Activated T-cell treated with anti-CD3 and anti-CD28 coated beads, Interleukin-2, amount 50 U/mL, for 72 hours (primary cell): ENCODE measurements around the gene CADM1. TPM values are rescaled to one million over a fixed set of nuclear protein-coding genes. Genes with fewer than 3 reads are reported as not detected.
A peak's percentile ranks its signal among the peaks of the same experiment; 100 is the strongest.

Experiments used
- ATAC-seq, 2 donors: fragments of 150-1000 bp; cut with Tn5 transposase; replicated peaks in 1 of 2; 2 replicates each; pipeline ENCODE4 v1.10.0; 2021; ENCODE audit warnings: moderate library complexity in 2 of 2, mild to moderate bottlenecking in 1 of 2
- DNase-seq, 2 donors: peaks; one replicate each; pipeline ENCODE4 v3.0.0; 2021 to 2022; ENCODE audit warnings: mixed read lengths in 1 of 2
- H3K27ac Mint-ChIP-seq: one replicate; pipeline ENCODE4 v1.8.0; 2022; ENCODE audit warnings: mild to moderate bottlenecking, moderate library complexity, mixed read lengths
- H3K27me3 Mint-ChIP-seq: one replicate; pipeline ENCODE4 v1.8.0; 2022; ENCODE audit warnings: low read depth, mixed read lengths
- H3K36me3 Mint-ChIP-seq, 2 donors: one replicate each; pipeline ENCODE4 v1.8.0; 2022; ENCODE audit warnings: mixed read lengths in 2 of 2, mild to moderate bottlenecking in 1 of 2; ENCODE audit not compliant: insufficient read depth in 2 of 2
- H3K4me1 Mint-ChIP-seq: one replicate; pipeline ENCODE4 v1.8.0; 2022; ENCODE audit warnings: low read depth, mixed read lengths
- H3K4me3 Mint-ChIP-seq, 2 donors: one replicate each; pipeline ENCODE4 v1.8.0; 2022; ENCODE audit warnings: mild to moderate bottlenecking in 2 of 2, mixed read lengths in 2 of 2, moderate library complexity in 2 of 2
- H3K9me3 Mint-ChIP-seq, 2 donors: one replicate each; pipeline ENCODE4 v1.8.0; 2022; ENCODE audit warnings: mixed read lengths in 2 of 2
- total RNA-seq, 2 donors: library from RNA; stranded (reverse); gene quantifications; one replicate each; pipeline ENCODE4 v1.2.3, GENCODE V29; 2022

Gene CADM1
- total RNA-seq: 1 to 10 TPM; 1.7 to 2.1 TPM

DNA sequence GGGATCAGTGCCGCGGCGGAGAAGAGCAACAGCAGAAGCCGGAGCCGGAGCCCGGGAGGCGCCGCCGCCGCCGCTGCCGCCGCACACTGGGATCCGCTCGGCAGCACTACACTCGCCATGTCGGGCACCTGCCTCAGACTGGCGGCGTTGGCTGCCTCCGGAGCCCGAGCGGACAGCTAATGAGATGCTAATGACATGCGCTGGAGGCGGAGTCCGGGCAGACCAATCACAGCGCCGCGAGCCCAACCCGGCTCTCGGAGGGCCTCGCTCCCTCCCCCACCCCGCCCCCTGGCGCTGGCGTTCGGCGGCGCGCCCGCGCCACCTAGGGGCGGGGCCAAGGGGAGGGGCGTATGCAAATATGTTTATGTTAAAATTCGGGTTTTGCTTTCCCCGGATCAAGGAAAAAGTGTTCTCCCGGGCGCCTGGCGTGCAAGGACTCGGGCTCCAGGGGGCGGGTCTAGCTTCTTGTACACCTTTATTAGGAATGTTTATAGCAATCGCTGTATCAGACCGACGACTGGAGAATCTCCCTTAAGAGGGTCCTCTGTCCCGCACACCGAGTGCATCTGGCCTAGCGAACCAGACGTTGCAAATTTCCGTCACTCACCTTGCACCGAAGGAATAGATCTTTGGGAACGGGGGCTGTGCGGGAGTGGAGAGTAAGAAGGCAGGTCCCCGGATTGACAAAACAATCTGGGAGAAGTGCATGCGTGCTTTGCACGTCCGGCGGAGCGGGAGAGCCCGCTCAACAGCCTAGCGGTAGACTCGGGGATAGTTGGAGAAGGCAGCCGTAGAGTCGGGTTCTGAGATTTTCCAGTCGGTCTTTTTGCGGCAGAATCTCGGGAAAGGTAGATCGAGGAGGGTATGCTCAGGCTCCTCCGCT lies at the start of gene CADM1:
TSS of gene CADM1 (minus strand) at position 140 of the 883 bp plus-strand sequence.
- Mint-ChIP-seq H3K36me3 (peaks cover 2 to 3% of the 10 kb centered on the region in 2 donors), H3K4me3 (peak within 1 kb of the TSS; percentile 82 to 90), H3K4me1 (peaks cover 8% of the 10 kb centered on the region), H3K9me3 (no peaks in the 10 kb centered on the region), H3K27me3 (peaks cover 32% of the 10 kb centered on the region), H3K27ac (no peak within 1 kb of the TSS)
- ATAC-seq (peak; percentile 89 to 92), DNase-seq (peak; percentile 81 to 82)

DNA sequence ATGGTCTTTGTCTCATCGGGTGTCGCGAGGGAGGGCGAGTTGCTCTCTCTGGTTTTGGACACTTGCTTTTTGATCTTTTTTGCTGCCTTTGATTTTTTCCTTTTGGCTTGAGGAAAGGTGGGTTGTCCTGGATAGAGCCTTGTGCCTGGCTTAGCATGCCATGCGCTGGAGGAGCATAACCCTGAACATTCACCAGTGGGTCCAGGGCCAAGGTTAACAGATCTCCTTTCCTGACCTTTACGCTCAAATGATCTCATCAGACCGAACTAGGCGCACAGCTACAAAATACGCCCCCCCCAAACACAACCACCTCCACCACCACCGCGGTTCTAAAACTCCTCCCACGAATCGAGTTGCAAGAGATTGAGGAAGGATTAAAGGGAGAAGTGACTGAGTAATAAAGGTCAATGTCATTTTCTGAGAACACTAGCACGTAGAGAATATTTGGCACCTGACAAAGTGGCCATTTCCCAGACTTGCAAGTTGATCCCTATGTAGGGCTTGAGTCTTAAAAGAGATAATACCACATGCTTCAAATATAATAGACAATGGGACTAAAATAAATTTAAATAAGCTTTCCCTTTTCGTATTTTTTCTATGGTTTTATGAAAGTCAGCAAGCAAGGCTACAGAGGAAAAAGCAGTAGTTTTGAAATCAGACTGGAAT lies 48.7 kb upstream of the CADM1 start:
- DNase-seq (no peak), ATAC-seq (no peak)
- H3K9me3 Mint-ChIP-seq: no peaks in the 10 kb centered on the region
- no peaks in the 10 kb centered on the region for H3K36me3 Mint-ChIP-seq
- H3K4me3 Mint-ChIP-seq: no peak overlapping the region
- H3K4me1 Mint-ChIP-seq: no peaks in the 10 kb centered on the region
- no peak overlapping the region for H3K27ac Mint-ChIP-seq
- no peaks in the 10 kb centered on the region for H3K27me3 Mint-ChIP-seq

DNA sequence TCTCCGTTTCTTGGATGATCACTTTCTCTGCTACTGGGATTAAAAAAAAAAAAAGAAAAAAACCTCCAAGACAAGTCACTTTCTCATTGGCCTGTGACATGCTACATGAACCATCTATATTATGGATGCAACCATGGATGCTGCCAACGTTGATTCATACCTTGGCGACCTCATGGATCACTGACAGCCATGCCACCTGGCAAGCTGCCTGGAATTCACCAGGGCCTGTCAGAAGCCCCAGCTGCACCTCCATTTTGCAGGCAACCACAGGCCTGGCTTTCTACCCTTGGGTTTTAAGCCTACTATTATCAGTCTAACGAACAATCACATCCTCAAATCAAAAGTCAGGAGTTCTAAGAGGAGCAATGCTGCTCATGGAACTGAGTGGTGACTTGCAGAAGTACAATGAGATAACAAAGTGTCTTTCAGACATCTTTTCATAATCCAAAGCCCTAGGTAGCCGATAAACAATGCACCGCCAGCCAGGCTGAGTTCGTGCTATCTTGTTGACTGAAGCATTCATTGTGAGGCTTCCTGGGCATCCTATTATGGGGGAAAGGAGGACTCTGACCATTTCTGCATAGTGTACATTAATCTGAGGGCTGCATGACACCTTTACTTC lies 48.0 kb upstream of the CADM1 start:
- no peaks in the 10 kb centered on the region for H3K27me3 Mint-ChIP-seq
- no peak overlapping the region for H3K27ac Mint-ChIP-seq
- no peaks in the 10 kb centered on the region for H3K36me3 Mint-ChIP-seq
- no peak for DNase-seq
- H3K4me3 Mint-ChIP-seq: no peak overlapping the region
- ATAC-seq: no peak
- H3K4me1 Mint-ChIP-seq: no peaks in the 10 kb centered on the region
- H3K9me3 Mint-ChIP-seq: no peaks in the 10 kb centered on the region

DNA sequence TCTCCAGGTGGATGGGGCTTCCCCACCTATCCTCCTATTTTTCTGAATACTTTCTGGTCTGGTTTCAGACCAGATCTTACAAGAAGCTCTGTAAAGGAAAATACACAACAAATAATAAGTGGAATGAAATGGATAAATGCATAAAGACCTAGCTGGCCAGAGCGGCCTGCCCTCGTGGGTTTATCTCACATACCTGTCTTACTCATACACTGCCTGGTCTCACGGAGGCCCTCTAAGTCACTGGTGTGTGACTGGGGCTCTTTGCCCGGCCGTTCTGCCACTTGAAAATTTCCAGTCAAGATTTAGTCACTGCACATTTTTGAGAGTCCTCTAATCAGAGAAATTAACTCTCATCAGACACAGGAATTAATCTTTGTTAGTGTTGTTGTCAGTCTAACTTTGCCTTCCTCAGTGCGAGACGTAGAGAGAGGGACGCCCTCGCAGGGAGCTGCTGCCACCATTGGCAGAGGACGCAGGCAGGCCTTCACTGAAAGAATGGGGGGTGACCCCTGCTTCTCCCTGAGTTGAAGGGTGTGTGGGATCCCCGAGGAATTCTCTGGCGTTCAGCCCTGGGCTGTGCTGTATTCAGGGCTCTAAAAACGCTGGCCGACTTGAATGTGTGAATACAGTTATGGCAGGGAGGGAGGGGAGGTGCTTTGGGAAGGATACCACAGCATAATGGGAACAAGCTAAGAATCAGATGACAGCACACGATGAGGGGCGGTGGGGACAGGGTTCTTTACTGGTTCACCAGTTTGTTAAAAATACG lies 46.3 kb upstream of the CADM1 start:
- Mint-ChIP-seq H3K27me3 (peaks cover 6% of the 10 kb centered on the region), H3K27ac (no peak overlapping the region), H3K4me3 (no peak overlapping the region), H3K4me1 (no peaks in the 10 kb centered on the region), H3K9me3 (no peaks in the 10 kb centered on the region), H3K36me3 (no peaks in the 10 kb centered on the region)
- DNase-seq: no peak
- no peak for ATAC-seq

DNA sequence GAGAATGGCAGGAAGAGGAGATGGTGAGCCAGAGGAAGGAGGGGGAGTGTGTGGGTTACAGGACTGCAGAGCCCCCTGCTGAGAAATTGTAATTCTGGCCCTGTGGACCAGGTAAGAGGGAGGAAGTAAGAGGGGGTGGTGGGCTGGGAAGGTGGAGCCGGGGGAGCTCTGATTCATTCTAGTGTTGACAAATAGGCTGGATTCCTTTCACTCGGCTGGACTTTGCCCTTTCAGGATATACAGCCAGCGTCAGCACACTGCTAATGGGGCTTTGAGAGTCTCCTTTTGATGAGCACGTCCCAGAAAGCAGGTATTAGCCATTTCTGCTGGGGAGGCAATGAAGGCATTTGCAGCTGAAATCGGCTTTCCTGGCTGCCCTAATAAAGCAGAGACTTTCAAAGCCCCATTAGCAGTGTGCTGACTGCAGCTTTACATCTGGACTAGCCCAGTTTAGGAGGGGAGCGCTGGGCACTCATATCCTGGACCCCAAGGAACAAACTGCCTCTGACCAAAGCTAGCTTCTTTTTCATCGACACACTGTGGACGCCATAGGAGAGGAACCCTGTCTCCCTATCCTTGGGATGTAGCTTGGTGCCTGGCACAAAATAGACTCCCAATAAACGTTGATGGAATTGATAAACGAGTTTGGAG lies 44.8 kb upstream of the CADM1 start:
- H3K27me3 Mint-ChIP-seq: peaks cover 6% of the 10 kb centered on the region
- H3K36me3 Mint-ChIP-seq: no peaks in the 10 kb centered on the region
- H3K9me3 Mint-ChIP-seq: no peaks in the 10 kb centered on the region
- DNase-seq (no peak), ATAC-seq (no peak)
- no peak overlapping the region for H3K4me3 Mint-ChIP-seq
- H3K4me1 Mint-ChIP-seq: no peaks in the 10 kb centered on the region
- no peak overlapping the region for H3K27ac Mint-ChIP-seq

DNA sequence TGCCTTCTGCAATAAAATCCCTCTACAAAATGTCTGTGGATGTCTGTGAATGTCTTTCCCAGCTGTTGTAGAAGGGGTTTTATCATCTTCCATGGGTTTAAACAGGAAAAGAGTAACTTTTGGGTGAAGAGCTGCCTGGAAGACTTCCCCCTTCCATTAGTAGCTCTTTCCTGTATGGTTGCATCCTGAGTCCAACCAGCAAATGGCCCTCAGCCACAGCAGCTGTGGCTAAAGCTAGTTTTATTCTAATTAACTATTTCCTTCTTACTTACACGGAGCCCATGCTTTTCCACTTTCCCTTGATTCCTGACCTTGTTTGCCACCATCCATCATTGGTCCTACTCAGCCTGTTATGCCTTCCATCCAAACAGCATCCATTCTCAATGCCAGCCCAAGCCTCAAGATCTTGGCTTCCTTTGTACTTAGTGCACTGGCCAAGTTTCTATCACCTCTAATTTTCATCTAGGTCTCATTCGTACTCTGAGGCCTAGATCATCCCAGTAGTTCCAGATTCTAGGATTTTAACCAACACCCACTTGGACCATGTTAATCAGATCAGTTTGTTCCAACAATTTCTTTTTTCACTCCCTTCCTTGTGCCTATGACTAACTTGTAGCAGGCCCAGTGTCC lies 41.5 kb upstream of the CADM1 start:
- DNase-seq (no peak), ATAC-seq (no peak)
- peaks cover 6% of the 10 kb centered on the region for H3K27me3 Mint-ChIP-seq
- no peaks in the 10 kb centered on the region for H3K4me1 Mint-ChIP-seq
- H3K9me3 Mint-ChIP-seq: no peaks in the 10 kb centered on the region
- no peak overlapping the region for H3K4me3 Mint-ChIP-seq
- no peak overlapping the region for H3K27ac Mint-ChIP-seq
- no peaks in the 10 kb centered on the region for H3K36me3 Mint-ChIP-seq

DNA sequence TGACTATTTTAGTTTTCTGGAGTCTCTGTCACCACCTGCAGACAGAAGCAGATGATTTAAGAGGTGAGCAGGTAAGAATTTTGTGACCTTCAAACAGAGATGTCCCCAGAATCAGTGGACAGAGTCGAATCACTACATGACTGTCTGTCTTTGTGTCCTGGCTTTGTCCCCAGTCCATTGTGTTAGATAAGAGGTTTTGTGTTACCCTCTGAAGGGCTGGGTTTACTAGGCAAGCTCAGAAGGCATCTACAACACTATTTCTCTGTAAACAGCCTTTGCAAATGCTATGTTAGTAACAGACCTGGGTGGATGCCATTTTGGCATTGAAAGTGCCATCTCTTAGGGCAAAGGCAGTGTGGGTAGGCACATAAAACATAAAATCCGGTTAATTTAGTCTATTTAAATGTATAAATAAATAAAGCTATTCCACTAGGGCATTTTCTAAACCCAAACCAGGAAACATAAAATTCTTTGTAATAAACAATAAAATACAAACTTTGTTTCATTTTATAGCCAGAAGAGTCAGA lies 40.3 kb upstream of the CADM1 start:
- Mint-ChIP-seq H3K36me3 (no peaks in the 10 kb centered on the region), H3K4me3 (no peak overlapping the region), H3K4me1 (no peaks in the 10 kb centered on the region), H3K9me3 (peaks cover 0 to 2% of the 10 kb centered on the region in 2 donors), H3K27me3 (peaks cover 6% of the 10 kb centered on the region), H3K27ac (no peak overlapping the region)
- DNase-seq (no peak), ATAC-seq (no peak)

DNA sequence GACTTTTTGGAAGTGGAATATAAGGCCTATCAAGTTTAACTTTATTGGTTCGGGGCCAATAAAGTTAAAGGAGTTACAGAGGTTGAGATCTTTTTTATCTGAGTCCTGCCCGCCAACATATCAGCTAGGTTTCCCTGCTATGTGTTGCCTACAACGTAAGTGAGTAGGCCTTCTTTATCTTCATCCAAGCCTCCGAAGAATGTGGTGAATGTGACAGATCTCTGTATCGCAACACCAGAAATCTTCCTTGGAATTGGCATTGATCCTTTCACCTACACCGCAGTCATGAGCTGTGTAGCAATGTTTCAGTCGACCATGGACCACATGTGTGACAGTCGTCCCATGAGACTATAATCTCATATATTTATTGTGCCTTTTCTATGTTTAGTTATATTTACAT lies 37.3 kb upstream of the CADM1 start:
- no peak for DNase-seq
- H3K36me3 Mint-ChIP-seq: no peaks in the 10 kb centered on the region
- no peak overlapping the region for H3K4me3 Mint-ChIP-seq
- H3K4me1 Mint-ChIP-seq: no peaks in the 10 kb centered on the region
- ATAC-seq: no peak
- peaks cover 6% of the 10 kb centered on the region for H3K27me3 Mint-ChIP-seq
- H3K27ac Mint-ChIP-seq: no peak overlapping the region
- peaks cover 0 to 2% of the 10 kb centered on the region in 2 donors for H3K9me3 Mint-ChIP-seq

DNA sequence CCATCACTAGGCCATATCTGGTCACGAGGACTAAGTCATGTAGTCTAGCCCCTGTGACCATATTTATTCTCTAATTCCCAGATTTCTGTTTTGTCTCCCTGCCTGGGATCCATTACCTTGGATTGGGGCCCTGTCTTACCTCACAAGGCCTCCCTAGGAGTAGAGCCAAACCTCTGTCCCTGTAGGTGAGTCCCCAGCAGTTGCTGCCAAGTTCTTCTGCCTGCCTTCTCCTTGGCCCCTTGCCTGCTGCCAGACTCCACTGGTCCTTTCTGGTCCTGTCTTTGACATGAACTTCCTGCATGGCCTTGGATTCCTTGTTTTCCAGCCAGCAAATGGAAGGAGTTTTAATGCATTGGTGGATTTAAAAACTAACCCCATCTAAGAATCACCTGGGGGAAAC lies 35.6 kb upstream of the CADM1 start:
- Mint-ChIP-seq H3K4me3 (no peak overlapping the region), H3K27ac (no peak overlapping the region), H3K27me3 (peaks cover 6% of the 10 kb centered on the region), H3K36me3 (no peaks in the 10 kb centered on the region), H3K9me3 (peaks cover 0 to 2% of the 10 kb centered on the region in 2 donors), H3K4me1 (no peaks in the 10 kb centered on the region)
- DNase-seq (no peak), ATAC-seq (no peak)

DNA sequence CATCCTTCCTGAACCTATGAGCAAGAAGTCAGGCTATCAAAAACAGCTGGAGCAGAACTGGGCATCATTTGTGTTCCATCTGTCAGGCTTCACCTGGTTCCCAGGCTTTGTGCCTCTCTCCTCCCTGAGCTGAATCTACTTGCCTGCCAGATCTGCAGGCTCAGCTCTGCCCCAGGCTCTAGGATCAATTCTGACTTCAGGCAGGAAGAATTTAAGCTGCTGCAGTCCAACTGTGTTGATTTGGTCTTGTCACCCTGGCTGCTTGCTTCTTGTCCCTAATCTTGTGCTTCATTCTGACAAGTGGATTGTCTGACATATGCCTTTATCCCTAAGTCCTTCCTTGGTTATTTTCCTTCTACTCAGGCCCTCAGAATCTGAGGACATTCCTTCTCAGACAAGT lies 31.6 kb upstream of the CADM1 start:
- peaks cover 6% of the 10 kb centered on the region for H3K27me3 Mint-ChIP-seq
- no peak for ATAC-seq
- H3K4me3 Mint-ChIP-seq: no peak overlapping the region
- DNase-seq: no peak
- H3K36me3 Mint-ChIP-seq: no peaks in the 10 kb centered on the region
- no peak overlapping the region for H3K27ac Mint-ChIP-seq
- no peaks in the 10 kb centered on the region for H3K4me1 Mint-ChIP-seq
- H3K9me3 Mint-ChIP-seq: peaks cover 0 to 2% of the 10 kb centered on the region in 2 donors

DNA sequence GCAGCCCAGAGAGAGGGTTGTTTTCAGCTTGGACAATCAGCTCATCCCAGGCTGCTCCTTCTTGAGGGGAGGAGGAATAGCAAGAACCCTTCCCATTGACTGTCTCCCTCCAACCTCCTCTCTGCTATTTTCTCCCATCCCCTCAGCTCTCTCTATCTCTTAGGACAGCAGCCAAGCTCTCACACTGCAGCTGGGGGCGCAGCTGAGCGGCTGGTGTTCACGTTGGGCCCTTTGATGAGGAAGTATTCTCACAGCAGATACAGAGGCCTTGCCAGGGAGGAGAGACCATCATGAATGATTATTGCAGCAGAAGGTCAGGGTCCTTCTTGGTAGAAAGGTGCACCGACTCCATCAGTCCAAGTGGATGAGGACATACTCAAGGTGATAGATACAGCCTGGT lies 26.5 kb upstream of the CADM1 start:
- Mint-ChIP-seq H3K27me3 (peaks cover 8% of the 10 kb centered on the region), H3K9me3 (no peaks in the 10 kb centered on the region), H3K4me1 (no peaks in the 10 kb centered on the region), H3K36me3 (no peaks in the 10 kb centered on the region), H3K4me3 (no peak overlapping the region), H3K27ac (no peak overlapping the region)
- ATAC-seq (no peak), DNase-seq (no peak)

DNA sequence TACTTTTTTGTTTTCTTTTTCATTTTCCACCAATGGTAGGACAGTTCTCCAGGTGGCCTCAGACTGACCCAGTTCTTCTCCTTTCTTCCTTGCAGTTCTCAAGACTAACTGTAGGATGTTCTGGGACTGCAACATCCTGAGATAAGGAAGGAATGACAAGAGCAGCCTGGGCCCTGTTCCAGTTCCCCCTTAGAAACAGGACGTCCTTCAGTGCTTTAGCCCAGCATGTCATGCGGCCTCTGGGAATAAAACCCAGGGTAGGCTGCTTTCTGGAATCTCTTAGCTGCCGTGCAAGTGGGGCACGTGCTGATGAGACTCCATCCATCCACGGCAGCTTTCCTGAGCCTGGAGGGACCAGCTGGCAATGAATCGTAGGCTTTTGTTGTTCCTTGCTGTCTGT lies 24.0 kb upstream of the CADM1 start:
- Mint-ChIP-seq H3K4me1 (no peaks in the 10 kb centered on the region), H3K4me3 (no peak overlapping the region), H3K27me3 (peaks cover 19% of the 10 kb centered on the region), H3K36me3 (no peaks in the 10 kb centered on the region), H3K27ac (no peak overlapping the region), H3K9me3 (no peaks in the 10 kb centered on the region)
- ATAC-seq (no peak), DNase-seq (no peak)
